GM21390 (cell line): ENCODE data around the gene TADA2B.
A peak's percentile ranks its signal among the peaks of the same experiment; 100 is the strongest.

Source experiments
- ATAC-seq: cut with Tn5 transposase; IDR thresholded peaks from one replicate; pipeline ENCODE4 v1.9.1; 2021; ENCODE audit not compliant: unreplicated experiment

Gene TADA2B

DNA sequence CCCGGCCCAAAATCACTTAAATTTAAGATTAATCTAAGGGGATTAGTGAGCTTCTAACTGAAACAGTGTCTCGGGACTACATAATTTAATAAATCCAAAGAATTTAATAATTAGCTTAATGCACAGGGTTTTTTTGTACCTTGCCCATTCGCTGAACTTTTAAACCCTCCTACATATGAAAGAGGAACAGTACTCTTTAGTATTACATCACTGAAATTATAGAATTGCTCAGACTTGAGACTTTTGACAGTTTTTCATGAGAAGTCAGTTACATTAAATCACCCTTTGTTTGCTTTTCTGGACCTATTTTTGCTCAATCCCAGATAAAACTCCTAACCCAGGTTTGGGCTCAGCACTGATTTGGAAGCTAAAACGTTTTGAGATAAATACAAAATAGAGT lies 2.4 kb upstream of the TADA2B start:
- no peak for ATAC-seq

DNA sequence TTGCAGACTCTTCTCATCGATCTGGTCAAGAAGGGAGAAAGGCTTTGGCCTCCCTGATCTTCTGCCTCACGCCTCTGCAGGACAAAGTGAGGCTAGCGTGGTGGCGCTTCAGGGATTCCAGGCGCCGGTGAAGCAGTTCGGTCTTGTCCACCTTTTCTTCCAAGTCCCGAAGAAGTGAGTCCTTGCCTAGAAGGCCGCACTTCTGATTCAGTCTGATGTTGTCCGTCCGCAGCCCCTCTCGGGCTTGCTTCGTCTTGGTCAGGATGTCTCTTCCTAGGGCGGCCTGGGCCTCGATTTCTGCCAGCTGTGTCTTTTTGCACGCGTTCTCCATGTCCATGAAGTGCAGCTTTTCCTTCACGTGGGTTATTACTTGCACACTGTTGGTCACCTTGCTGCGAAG lies 1.9 kb upstream of the TADA2B start:
- ATAC-seq, result no peak

DNA sequence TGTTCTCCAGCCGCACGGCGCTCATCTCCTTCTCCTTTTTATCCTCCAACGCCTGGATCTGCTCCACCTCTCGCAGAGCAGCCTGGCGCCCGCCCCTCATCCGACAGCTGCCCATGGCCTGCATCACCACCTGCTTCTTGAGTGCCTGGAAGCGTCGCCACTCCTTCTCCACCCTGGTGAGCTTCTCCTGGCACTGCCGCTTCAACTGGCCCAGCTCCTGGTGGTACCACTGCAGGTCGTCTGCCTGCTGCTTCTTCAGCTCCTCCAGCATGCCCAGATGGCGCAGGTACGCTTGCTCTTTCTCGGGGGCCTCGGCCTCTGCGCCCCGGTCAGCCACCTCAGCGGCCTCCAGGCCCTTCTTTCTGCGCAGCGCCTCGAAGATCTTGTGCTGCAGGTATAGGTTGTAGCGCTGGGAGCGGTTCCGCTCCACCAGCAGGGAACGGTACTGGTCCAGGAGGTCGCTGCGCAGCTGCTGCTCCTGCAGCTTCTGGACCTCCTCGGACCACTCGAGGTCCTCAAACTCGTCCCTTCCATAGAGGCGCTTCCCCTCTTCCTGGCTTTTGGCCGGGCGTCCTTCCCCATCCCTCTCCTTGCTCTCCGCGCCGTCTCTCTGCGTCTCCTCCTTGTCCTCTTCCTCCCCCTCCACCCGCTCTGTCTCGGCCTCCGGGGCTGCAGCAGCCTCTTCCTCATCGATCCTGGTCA lies 1.2 kb upstream of the TADA2B start:
- no peak for ATAC-seq

DNA sequence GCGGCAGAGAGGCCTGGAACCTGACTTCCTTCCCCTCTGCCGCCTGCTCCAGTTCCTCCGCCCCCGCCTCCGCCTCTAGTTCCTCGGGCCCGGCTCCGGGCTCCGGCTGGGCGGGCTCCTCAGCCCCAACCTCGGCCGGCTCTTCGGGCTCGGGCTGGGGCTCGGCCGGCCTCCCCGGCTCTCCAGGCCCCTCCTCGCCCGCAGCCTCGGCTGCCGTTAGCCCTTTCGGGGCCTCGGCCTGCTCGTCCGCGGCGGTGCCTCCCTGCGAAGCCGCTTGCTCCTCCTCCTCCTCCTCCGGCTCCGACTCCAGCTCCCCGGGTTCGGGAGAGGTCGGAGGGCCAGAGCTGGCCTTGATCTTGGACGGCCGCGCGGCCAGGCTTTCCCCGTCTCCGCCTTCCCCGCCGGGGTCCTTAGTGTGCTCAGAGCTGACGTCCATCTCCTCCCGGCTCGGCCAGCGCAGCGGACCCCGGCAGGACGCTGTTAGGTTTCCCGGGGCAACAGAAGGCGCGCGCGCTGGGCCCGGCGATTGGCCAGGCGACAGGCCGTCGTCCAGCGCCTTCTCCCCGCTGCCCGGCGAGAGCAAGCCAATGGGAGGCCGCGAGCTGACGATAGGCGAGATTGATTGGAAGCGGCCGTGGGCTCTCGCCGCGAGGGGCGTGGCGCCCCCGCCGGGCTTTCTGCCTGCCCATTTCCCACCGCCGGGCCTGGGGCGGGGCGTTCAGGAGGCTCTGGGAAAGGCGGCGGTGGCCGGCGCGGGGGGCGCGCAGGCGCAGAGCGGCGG lies 479 bp upstream of the TADA2B start:
- peak; percentile 78 for ATAC-seq

DNA sequence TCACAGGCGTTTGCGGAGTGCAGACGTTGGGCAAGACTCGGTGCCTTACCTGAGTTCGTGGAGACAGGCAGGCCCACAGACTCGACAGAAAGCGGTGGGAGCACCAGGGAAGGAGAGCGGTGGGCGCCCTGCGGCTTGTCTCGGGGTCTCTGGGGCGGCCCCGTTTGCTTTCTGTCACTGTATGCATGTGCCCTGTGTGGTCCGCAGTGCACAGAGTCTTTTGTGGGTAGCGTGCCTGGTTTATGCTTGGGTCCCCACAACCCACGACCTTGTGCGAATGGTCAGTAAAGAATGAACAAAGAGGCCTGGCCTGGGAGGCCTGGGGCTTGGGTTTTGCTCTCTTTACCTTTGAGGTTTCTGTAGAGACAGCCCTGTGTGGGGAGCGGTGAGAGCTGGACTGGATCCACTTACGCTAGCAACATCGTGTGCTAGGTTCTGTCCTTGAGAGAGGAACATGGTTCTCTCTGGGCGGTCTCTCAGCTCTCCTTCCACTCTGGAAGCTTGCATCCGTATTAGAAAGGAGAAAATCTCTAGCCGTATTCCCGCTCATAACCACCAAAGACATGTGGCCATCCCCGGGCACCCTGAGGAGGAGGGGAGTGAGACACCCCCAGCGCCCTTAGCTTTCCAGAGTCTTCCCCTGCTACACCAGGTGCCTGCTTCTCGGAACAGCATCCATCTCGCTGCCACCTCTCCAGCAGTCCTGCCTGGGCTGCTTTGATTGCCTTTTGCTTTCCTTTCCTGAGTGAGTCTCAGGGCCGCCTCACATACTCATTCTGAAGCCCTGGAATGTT lies 1.2 kb downstream of the TADA2B start:
- ATAC-seq, result no peak

DNA sequence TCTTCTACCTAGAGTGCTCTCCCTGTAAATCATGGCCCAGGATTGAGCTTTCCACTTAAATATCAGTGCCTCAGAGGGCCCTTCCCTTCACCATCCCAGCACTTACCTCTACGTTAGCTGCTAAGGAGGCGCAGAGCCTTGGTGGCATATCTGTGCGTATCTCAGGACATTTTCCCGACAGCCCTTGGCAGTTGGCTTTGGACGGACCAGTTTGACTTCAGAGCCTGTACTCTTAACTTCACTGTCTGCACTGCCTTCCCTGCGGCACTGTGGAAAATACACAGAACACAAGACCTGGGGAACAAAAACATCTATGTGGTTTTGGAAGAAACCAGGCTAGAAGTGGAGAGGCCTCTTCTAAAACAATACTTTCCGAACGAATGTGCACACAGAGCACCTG lies 2.4 kb downstream of the TADA2B start:
- ATAC-seq, result no peak

DNA sequence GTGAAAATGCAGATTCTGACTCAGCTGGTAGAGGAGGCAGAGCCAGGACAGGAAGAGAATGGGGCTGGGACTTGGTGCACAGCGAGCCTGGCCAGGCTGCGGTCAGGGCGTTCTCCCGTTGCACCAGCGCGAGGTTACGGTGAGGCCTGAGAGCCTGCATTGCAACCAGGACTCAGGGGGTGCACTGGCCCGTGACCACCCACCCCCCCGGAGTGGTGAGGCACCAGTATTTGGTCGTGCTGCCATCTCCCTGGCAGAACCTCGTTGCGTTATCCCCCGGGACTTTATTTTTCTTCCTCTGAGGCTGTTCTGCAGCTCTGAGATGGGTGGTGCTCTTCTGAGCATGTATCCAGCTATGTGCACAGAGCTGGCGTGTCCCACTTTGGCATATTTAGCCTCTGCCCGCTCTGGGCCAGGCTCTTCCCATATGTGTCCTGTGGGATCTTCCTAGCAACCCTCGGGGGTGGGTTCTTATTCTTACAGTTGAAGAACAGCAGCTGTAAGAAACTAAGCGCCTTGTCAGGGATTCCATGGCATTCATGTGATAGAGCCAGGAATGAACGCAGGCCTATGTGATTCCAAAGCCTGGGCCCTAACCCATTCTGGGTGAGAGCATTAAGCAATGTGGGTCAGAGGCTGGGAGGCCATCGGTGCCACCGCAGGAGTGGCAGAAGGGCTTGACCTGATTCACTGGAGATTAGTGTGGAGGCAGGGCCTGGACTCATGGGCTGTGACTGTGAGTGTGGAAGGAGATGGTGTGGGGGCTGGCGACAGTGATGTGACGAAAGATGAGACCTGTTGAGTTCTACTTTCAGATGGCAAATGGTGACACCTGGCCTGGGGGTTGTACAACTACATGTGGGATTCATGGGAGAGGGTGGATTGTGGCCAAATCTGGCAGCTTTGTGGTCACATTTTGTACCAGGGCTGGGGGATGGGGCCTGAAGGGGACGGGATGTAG lies 3.1 kb downstream of the TADA2B start:
- ATAC-seq, result peak; percentile 24

DNA sequence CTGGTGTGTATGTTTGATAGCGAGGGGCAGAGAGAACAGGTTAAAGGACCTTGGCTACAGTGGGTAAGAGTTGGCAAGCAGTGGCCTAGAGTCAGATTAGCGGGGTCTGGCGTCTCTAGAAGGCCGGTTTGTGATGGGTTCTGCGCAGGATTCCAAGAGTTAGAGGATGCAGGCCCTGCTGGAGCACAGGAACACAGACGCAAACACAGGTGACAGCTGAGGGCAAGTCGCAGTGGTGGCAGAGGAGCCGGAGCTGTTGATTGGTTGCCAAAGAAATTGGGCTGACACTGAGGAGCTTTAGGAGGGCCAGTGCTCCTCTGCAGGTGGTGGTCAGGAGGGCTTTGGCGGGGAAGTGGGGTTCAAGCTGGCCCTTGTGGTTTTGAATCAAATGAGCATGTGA lies 3.8 kb downstream of the TADA2B start:
- ATAC-seq, result no peak

DNA sequence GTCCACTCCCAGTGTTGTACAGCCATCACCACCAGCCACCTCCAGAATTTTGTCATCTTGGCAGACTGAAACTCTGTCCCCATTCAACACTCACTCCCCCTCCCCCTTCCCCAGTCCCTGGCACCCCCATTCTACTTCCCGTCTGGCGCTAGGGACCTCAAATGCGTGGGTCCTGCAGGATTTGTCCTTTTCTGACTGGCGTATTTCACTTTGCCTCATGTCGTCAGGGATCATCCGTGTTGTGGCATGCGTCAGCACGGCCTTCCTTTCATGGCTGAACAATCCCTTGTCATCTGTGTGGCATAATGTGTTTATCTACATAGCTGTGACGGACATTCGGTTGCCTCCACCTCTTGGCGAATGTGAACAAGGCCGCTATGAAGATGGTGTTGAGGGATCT lies 5.5 kb downstream of the TADA2B start:
- ATAC-seq, result no peak

DNA sequence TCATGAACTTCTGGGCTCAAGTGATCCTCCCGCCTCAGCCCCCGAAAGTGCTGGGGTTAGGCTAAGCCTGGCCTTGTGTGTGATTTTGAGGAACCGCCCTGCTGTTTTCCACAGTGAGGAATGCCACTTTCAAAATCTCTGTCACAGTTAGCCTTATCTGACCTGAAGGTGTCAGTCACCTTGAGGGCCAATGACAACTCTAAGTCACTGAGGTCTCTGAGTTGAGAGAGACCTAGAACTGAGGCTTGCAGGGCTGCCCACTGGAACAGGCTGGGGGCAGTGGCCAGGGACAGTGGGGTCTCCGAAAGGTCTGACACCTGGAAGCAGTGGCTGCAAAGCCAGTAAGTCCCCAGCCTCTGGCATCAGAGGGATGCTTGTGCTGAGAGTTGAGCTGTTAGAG lies 6.1 kb downstream of the TADA2B start:
- ATAC-seq, result no peak

DNA sequence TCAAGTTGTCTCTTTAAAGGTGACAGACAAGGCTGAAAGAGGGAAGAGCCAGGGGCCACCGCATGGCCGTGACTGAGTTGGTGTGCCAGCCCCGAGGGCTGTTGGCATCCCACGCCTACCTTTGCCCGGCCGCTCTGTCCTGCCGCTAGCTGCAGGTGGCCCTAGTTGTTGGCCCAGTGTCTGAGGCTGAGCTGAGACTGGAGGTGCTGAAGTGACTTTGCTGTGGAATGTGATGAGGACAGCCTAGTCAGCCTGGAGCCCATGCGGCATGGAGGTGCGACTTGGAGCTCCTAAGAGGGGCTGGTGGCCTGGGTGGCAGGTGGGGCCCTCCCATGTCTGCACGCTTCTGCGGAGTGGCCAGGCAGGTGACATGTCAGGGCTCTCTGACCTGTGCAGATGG lies 6.6 kb downstream of the TADA2B start:
- ATAC-seq, result no peak

DNA sequence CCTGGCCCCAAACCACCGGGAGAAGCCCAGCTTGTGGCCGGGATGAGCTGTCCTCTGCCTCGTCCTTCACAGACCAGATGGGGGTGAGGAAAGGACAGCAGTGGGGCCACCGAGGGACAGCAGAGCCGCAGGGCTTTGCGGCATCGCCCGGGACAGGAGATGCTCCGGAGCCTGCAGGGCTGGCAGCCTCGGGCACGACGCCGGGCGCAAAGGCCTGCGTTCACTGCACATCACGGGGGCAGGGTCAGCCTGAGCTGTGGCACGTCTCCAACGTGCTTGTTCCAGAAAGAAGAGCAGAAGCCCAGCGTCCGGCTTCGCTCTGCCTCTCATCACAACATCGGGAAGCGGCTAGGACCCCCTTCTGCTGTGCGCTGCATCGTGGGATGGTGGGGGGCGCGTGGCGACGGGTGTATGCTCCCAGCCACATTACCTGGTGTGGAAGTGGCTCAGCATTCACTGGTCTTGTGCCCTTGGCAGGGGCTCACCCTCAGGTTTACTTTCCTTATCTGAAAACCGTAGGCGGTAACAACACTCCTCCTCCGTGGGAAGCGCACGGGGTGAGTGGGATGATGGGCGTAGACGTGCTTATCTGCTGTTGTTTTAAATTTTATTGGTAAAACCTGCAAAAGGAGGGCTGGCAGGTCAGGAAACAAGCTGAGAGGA lies 7.4 kb downstream of the TADA2B start:
- no peak for ATAC-seq

DNA sequence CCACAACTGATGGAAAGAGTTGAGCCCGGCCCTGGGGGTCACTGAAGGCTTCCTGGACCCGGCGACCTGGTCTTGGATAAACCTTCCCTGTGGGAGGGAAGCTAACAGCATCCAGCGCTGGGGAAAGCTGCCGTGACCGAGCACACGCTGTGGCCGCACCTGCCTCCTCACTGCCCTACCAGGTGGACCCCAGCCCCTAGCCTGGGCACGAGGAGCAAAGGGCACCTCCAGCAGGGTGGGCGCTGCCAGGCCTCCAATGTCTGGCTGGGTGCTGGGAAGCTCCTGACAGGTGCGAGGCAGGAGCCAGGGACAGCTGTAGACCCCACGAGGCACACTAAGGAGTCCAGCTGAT lies 7.9 kb downstream of the TADA2B start:
- no peak for ATAC-seq

DNA sequence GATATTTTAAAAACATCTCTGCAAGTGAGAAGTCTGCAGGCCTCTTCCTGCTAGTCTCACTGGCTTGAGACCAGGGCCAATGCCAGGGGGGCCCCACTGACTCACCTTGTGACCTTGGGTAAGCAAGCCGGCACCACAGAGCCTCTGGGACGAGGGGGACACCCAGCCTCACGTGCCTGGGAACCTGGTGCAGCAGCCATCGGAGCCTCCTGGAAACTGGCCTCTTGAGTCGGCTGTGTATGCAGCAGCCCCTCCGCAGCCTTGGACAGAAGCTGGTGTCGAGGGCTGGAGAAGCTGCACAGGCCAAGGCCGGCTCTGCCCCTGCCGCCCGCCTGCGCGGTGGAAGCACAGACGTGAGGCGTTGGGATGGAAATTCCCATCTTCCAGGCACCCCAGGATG lies 8.7 kb downstream of the TADA2B start:
- no peak for ATAC-seq

DNA sequence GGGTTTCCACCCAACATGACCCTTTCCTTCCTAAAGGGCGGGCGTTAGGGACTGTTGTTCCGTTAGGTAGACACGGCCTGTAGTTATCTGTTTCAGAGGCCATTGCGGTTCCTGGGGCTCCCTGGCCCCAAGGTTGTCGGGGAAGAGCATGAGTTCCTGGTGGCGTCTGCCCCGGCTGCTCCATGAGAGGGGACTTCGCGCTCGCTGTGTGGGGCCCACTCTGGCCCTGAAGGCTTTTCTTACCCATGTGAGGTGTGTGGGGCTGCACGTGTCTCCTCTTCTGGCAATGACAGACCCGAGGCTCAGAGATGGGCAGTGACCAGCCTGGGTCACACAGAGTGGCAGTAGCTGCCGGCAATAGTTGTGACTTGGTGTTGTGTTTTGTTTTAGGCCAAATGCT lies 9.1 kb downstream of the TADA2B start:
- ATAC-seq, result no peak

DNA sequence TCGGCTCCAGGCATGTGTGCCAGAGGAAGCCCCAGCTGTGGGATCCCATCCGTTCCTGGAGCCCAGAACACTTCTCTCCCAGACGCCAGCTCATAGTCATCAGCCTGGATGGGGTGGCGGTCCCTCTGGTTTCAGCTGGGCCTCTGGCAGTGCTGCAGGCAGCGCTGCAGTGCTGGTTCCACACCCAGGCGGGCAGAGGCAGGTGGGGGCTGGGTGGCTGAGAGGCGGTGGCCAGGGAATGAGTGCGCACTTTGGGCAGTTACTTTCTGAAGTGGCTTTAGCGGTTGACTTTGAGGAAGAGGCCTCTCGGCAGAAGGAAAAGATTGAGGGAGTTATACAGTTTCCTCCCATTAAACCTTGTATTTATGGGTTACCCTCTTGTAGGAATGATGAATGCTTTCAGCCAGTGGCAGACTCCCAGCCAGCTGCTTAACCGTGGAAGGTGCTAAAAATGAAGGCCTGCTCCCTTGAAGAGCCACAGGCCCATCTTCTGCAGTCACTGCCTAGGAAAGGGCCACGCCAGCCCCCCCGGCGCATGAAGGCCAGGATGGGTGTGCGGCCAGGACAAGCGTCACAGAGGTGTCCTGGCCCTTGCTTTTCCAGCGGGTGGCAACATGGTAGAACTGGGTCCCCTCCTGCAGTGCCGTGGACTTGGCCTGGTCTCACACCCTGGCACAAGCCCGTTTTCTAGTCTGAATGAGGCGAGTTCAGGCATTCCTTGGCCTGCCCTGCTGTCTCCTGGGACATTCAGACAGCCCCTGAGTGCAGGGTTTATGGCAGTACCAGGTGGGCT lies 9.9 kb downstream of the TADA2B start:
- no peak for ATAC-seq

DNA sequence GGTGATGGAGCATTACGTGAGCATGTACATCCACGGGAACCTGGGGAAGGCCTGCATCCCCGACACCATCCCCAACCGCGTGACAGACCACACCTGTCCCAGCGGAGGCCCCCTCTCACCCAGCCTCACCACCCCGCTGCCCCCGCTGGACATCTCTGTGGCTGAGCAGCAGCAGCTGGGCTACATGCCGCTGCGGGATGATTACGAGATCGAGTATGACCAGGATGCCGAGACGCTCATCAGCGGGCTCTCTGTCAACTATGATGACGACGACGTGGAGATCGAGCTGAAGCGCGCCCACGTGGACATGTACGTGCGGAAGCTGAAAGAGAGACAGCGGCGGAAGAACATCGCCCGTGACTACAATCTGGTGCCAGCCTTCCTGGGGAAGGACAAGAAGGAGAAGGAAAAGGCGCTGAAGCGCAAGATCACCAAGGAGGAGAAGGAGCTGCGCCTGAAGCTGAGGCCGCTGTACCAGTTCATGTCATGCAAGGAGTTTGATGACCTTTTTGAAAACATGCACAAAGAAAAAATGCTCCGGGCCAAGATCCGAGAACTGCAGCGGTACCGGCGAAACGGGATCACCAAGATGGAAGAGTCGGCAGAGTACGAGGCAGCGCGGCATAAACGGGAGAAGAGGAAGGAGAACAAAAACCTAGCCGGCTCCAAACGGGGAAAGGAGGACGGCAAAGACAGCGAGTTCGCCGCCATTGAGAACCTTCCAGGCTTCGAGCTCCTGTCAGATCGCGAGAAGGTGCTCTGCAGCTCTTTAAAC lies 11.1 kb downstream of the TADA2B start:
- ATAC-seq, result no peak

DNA sequence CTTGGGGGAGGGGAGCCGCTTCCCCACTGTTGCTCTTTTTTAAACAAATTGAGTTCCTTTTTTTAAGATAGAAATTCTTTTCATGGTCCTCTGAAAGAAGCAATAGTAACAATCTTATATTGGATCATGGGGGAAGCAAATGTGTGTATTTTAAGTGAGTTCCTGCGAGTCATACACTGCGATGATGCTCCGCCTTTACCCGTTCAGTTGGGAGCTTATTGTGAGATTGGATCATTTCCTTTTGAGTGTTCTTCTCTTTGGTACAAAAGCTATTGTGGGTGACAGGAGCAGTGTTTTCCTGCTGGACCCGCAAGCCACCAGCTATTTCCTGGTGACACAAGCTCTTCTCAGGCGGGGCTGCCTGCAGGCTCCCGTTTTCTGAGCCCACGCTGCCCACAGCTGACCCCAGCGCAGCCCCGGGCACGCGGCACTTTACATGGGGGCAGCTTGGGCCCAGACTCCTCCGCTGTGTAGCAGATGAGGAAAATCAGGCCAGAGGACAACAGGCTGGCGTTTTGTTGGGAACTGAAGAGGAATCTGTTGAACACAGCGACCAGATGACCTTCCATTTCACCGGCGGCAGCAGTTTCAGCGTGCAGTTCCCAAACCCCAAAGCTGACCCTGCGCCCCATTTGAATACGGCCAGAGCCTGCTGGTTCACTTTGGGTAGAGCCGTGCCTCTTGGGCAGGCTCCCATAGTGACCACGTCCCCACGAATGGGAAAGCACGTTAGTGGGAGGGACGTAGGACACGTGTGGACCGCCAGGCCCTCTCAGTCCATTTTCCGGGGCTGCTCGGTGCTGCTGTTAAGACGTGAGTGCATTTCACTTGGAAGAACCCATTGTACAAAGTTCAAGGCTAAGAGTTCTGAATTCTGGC lies 12.2 kb downstream of the TADA2B start:
- ATAC-seq, result no peak
